Measurements from ENCODE around the gene IQSEC3.

DNA sequence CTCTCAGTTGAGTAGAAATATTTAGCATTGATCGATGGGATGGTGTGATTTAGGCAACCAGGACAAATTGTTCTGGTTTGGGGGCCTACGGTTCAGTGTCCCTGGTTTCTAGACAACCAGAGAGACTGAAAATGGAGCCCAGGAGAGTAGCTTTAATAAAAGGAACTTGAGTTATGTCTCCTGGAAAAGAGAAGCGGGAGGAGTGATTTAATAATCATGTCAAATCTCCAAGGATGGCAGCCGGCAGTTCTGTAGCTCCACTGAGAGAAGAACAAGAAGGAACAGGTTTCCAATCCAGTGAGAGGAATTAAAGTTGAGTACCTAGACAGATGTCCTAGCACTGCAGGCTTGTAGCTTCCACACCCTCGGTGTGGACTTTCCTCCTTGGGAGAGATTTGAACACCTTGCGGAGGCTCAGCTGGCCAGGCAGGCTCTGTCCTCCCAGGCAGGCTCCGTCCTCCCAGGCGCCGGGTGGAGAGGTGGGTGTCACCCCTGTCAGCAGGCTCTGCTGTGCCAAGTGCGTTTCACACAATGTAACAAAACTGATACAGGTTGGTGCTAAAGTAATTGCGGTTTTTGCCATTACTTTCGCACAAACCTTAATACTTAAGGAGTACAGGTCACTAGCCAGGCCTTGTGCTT lies 101.5 kb downstream of the IQSEC3 start:
- no peak for TF ChIP-seq EZH2phosphoT487 (IDR thresholded peaks at IDR 0.05; ENCODE audit: low read depth)
- TF ChIP-seq, protein P1, sequence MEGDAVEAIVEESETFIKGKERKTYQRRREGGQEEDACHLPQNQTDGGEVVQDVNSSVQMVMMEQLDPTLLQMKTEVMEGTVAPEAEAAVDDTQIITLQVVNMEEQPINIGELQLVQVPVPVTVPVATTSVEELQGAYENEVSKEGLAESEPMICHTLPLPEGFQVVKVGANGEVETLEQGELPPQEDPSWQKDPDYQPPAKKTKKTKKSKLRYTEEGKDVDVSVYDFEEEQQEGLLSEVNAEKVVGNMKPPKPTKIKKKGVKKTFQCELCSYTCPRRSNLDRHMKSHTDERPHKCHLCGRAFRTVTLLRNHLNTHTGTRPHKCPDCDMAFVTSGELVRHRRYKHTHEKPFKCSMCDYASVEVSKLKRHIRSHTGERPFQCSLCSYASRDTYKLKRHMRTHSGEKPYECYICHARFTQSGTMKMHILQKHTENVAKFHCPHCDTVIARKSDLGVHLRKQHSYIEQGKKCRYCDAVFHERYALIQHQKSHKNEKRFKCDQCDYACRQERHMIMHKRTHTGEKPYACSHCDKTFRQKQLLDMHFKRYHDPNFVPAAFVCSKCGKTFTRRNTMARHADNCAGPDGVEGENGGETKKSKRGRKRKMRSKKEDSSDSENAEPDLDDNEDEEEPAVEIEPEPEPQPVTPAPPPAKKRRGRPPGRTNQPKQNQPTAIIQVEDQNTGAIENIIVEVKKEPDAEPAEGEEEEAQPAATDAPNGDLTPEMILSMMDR (IDR thresholded peaks at IDR 0.05; ENCODE audit: low read depth, low read length) = no peak

All from OCI-LY3 (cell line).